NCI-H748 (cell line): ENCODE measurements around the gene NAALADL1.
"Not testable (repeated sequence)": the region's sequence is repeated elsewhere in the genome, so short reads cannot be mapped to it uniquely, and the experiment has no call there.

ENCODE experiments used
- DNase-seq: peaks from one replicate; lab custom pipeline; 2025; ENCODE audit not compliant: unreplicated experiment; lab: John Stamatoyannopoulos, UW

NAALADL1 gene

GRCh38 chr11:65013888-65014725 is 44.2 kb downstream of the NAALADL1 start, which contains the start of gene ARL2:
Gene ARL2, plus strand, starts transcription at chr11:65014160. Its CDS starts 48 bp downstream, at chr11:65014208.
- DNase-seq: peak; percentile 93

GRCh38 chr11:65013130-65013887 is 45.0 kb downstream of the NAALADL1 start:
- peak; percentile 86 for DNase-seq

GRCh38 chr11:65008873-65009272 is 49.5 kb downstream of the NAALADL1 start:
- no peak for DNase-seq

- DNase-seq: no peak
These were observed 50.3 kb downstream of the NAALADL1 start for GRCh38 chr11:65008016-65008415.

GRCh38 chr11:65003968-65004367 is 54.4 kb downstream of the NAALADL1 start:
- DNase-seq: not testable (repeated sequence)

- no peak for DNase-seq
These were observed 55.1 kb downstream of the NAALADL1 start for GRCh38 chr11:65003282-65003681.

- no peak for DNase-seq
These were observed 55.6 kb downstream of the NAALADL1 start for GRCh38 chr11:65002706-65003105.

- no peak for DNase-seq
These were observed 58.9 kb downstream of the NAALADL1 start for GRCh38 chr11:64999478-64999877.

GRCh38 chr11:64998690-64999431 is 59.5 kb downstream of the NAALADL1 start:
- no peak for DNase-seq

GRCh38 chr11:64998141-64998540 is 60.2 kb downstream of the NAALADL1 start:
- DNase-seq: no peak

GRCh38 chr11:64996710-64997380 is 61.5 kb downstream of the NAALADL1 start, which contains the start of gene BATF2:
Gene BATF2, minus strand, starts transcription at chr11:64996971. Its CDS starts 57 bp downstream, at chr11:64996914.
- DNase-seq: peak; percentile 27

- DNase-seq: no peak
These were observed 62.0 kb downstream of the NAALADL1 start for GRCh38 chr11:64996327-64996709.
